Measurements from ENCODE around the gene DCST2. TPM values are rescaled to one million over a fixed set of nuclear protein-coding genes. Genes with fewer than 3 reads are reported as not detected.

DCST2 gene
- total and polyA plus RNA-seq, 2 of the 8 experiments (the other 6 are each of a cell fraction or from before 2014, with no cell fraction given) = 0.43 to 2.1 TPM

- TF ChIP-seq HDAC2 (IDR thresholded peaks at IDR 0.05; ENCODE audit: borderline replicate concordance in 1 of 2, low read depth in 2 of 2, low read length in 2 of 2) = 0 out of 4 replicates have a peak, but pooled peaks have one; percentile 66 to 84
- TF ChIP-seq YY1 (IDR thresholded peaks at IDR 0.05; ENCODE audit: low read depth, low read length) = peak; percentile 74; the same call in 1 of the 2 replicates
- peak in 1 of 2 experiments; percentile 82; a peak in 2 of 3 replicates for TF ChIP-seq EP300 (IDR thresholded peaks at IDR 0.05; ENCODE audit: borderline replicate concordance in 1 of 2, low read depth in 2 of 2, low read length in 2 of 2)
- TF ChIP-seq JUND (IDR thresholded peaks at IDR 0.05; ENCODE audit: low read length) = peak; percentile 76; the same call in 1 of the 2 replicates
- TF ChIP-seq SRF (IDR thresholded peaks at IDR 0.05; ENCODE audit: low read depth, low read length) = no peak
These were observed 32.7 kb downstream of the DCST2 start (continued) for GRCh38 chr1:155000726-155001424.

All from H1 (cell line).